Activated CD8-positive, alpha-beta memory T cell treated with anti-CD3 and anti-CD28 coated beads, Interleukin-2, amount 50 U/mL, for 24 hours (primary cell): ENCODE results near the gene CDHR3.
"Not testable (repeated sequence)": the region's sequence is repeated elsewhere in the genome, so short reads cannot be mapped to it uniquely, and the experiment has no call there.

ENCODE experiments used
- DNase-seq: peaks from one replicate; pipeline ENCODE4 v3.0.0-alpha.2; 2020; ENCODE audit errors: extremely low read depth

The CDHR3 gene

GRCh38 chr7:105958012-105958411, 5.1 kb upstream of the CDHR3 start:
- DNase-seq = no peak

DNA sequence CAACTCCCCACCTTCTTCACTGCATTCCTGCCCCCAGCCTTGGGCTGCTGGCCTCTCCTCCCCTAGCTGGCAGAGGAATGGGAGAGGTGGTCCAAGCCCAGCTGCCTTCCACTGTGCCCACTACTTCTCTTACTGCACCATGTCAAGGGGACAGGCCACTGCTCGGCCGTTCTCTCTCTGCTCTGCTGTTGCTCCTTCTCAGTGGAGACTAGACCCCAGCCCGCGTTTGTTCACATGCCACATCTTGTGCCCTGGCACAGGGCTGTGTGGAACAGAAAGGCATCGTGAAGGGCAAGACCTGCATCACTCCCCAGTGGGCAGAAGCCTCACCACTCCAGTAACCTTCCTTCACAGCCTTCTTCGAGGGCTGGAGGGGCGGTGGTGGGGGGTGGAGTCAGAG, 711 bp upstream of the CDHR3 start:
- no peak for DNase-seq

DNA sequence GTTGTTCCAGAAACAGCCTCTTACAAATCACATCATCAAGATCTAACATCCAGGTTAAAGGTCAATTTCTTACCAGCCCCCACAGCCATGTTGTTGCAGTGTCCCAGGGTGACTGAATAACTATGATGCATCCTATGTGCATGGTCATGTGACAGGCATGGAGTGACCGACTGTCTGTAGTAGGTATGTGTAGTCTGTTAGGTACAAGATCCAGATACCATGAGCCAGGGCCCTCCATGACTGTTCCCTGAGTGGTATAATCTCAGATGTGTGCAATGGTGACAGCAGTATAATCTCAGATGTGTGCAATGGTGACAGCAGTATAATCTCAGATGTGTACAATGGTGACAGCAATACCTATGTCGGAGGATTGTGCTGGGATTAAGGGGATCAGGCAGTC, 8.8 kb downstream of the CDHR3 start:
- DNase-seq = no peak

DNA sequence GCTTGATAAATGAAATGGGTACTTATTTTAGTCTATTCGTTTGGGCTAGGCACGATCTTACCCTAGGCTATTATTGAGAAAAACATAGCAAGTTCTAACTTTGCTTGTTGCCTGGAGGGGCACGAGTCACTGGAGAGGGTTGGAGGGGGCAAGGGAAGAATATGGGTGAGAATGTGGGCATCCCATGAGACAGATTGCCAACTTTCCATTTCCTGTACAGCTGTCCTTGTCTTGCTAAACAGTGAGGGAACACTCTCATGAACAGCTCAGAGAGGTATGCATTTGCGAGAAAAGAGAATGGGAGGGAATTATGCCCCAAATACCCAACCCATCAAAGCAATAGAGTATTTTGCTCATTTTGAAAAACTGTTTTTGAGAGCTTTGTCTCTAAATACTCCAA, 9.2 kb downstream of the CDHR3 start:
- no peak for DNase-seq

DNA sequence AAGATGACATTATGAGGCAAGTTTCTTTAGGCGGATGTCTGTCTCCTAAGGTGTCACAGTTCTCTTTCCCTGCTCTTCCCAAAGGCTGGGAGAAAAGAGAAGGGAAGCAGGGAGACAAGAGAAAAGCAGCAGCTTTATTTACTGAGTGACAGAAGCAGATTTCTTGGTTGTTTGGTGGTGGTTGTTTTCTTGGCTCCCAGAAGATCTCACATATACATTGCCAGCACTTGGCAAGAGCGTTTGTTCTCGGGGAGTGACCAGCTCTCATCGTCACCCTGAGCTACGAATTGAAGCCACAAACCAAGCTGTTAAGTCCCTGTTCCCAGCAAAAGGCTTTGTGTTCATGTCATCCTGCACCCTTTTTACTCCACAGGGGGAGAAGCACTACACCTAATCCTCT, 11.4 kb downstream of the CDHR3 start:
- no peak for DNase-seq

- DNase-seq = no peak
Measured at GRCh38 chr7:105975770-105976417, 12.8 kb downstream of the CDHR3 start.

DNA sequence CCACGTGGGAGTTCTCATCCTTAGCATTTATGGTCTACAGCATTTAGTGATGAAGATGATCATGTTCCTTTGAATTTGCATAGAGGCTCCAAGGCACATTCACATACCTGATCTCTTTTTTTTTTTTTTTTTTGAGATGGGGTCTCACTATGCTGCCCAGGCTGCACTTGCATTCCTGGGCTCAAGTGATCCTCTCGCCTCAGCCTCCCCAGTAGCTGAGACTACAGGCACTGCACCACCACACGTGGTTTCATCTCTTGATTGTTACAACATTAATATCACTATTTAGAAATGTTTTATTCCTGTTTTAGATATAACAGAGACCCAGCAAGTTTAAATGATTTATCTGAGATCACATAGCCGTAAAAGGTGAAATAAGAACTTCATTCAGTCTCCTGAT, 13.8 kb downstream of the CDHR3 start:
- no peak for DNase-seq

DNA sequence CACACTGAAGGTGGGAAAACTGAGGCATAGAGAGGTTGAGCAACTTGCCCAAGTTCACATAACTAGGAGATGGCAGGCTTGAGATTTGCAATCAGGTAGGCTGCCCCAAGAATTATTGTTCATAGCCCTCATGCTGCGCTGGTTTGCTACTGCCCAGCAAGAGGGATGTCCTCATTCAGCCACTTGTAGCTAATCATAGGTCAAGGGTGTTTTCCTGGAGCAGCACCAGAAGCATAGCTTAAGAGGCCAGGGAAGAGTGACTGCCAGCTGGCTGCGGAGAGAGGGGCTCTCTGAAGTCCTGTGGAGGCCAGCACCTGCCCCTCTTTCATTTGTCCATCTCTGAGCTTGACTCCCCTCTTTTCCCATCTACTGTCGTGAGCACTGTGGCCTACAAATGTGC, 15.0 kb downstream of the CDHR3 start:
- DNase-seq = no peak

DNA sequence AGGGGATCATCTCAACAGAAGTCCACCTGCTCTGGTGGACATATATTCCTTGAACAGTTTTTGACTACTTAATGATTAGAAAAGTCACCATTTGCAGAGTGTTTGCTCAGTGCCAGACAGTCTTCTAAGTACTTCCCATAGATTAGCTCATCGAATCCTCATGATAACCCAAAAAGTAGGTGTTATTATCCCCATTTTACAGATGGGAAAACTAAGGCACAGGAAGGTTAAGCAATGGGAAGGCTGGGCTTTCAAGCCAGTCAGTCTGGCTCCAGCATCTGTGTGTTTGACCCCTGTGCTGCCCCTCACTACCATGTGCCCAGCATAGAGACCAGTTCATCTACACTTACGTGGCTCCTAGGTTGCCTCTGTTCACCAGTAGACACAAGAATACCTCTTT, 15.9 kb downstream of the CDHR3 start:
- no peak for DNase-seq

GRCh38 chr7:105979405-105979804, 16.3 kb downstream of the CDHR3 start:
- DNase-seq = no peak

GRCh38 chr7:105980645-105981396, 17.8 kb downstream of the CDHR3 start:
- no peak for DNase-seq

DNA sequence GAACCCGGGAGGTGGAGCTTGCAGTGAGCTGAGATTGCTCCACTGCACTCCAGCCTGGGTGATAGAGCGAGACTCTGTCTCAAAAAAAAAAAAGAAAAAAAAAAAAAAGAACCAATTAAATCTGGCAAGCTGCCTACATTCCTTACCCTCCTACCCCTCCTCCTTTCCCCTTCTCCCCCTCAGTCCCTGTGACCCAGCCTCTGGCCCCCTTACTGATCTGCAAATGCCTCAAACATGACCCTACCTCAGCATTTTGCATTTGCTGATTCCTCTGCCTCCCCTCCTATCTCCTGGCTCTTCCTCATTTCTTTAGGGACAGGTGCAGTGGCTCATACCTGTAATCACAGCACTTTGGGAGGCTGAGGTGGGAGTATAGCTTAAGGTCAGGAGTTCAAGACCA, 19.3 kb downstream of the CDHR3 start:
- DNase-seq = no peak

- DNase-seq = not testable (repeated sequence)
Measured at GRCh38 chr7:105984808-105985207, 21.7 kb downstream of the CDHR3 start.

- no peak for DNase-seq
Measured at GRCh38 chr7:105985229-105985628, 22.2 kb downstream of the CDHR3 start.

GRCh38 chr7:105985672-105986215, 22.7 kb downstream of the CDHR3 start:
- no peak for DNase-seq

DNA sequence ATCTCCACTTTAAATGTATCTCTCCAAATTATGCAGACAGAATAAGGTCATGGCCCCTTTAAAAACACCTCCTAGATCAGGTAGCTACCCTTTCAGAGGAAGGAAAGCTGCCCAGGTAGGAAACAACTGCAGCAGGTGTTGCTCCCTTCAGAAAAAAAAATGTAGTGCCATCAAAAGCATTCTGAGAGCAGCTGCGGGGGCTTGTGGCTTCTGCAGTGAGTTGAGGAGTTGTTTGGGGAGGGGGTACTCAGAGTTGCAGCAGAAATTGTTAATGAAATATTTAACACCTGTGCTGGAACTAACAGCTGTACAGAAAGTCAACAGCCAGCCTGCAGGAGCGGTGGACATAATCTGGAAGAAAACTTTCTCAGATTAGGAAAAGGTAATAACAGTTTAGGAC, 24.0 kb downstream of the CDHR3 start:
- no peak for DNase-seq

GRCh38 chr7:105988276-105988675, 25.2 kb downstream of the CDHR3 start:
- DNase-seq = no peak

- no peak for DNase-seq
Measured at GRCh38 chr7:105989191-105989590, 26.1 kb downstream of the CDHR3 start.

- DNase-seq = no peak
Measured at GRCh38 chr7:105989686-105990085, 26.6 kb downstream of the CDHR3 start.

DNA sequence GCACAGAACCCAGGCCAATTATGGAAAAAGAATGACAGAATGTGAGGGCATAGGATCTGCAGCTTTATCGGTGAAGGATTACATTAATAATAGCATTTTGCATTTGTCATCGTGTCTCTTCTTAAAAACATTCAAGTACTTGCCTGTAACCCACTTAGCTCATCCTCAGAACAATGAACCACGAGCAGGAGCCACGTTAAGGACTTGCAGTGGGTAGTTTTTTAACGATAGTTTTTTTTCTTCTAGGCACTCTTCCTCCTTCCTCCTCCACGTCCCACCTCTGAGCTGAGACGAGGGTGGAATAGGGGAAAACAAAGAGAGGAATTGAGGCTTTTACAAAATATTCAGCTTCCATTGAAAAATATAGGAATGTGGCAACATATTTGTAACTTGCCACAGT, 27.1 kb downstream of the CDHR3 start:
- no peak for DNase-seq

- no peak for DNase-seq
Measured at GRCh38 chr7:105990727-105991453, 27.8 kb downstream of the CDHR3 start.

DNA sequence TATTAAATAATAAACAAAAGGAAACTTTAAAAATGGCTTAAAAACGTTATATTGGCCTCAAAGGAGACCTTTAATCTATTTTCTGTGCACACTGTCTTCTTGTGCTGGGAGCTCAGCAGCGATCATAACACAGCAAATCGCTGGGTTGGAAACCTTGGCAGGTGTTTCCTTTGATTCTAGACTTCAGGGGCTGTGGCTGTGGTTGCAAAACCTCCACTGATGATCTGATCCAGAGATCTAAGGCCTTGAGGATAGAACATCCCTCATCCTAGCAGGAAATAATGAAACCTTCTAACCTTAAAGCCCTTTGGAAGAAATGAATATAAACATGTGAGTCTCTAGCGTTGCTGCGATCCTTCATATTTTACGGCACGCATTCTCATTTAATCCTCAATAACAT, 29.8 kb downstream of the CDHR3 start:
- DNase-seq = no peak
